Type B pancreatic cell (in vitro differentiated cells): ENCODE measurements around the gene PTPRK. TPM values are rescaled to one million over a fixed set of nuclear protein-coding genes. Genes with fewer than 3 reads are reported as not detected.

Source experiments
- DNase-seq: peaks from one replicate; pipeline ENCODE4 v3.0.0; 2021; ENCODE audit warnings: mixed read lengths; ENCODE audit not compliant: unreplicated experiment; ENCODE audit errors: extremely low spot score
- H3K27ac Mint-ChIP-seq: 2 replicates; pipeline ENCODE4 v1.8.0; 2021; ENCODE audit warnings: mild to moderate bottlenecking, mixed read lengths
- H3K27me3 Mint-ChIP-seq: 2 replicates; pipeline ENCODE4 v1.8.0; 2021; ENCODE audit warnings: mixed read lengths
- H3K36me3 Mint-ChIP-seq: 2 replicates; pipeline ENCODE4 v1.8.0; 2021; ENCODE audit warnings: mixed read lengths
- H3K4me1 Mint-ChIP-seq: one replicate; pipeline ENCODE4 v1.8.0; 2021; ENCODE audit warnings: mixed read lengths; ENCODE audit not compliant: unreplicated experiment
- H3K4me3 Mint-ChIP-seq: 2 replicates; pipeline ENCODE4 v1.8.0; 2021; ENCODE audit warnings: mild to moderate bottlenecking, mixed read lengths
- H3K9me3 Mint-ChIP-seq: 2 replicates; pipeline ENCODE4 v1.8.0; 2021; ENCODE audit warnings: mixed read lengths
- total RNA-seq: library from RNA; stranded (reverse); gene quantifications from 2 replicates; pipeline ENCODE4 v1.2.1, GENCODE V29; 2021; ENCODE audit warnings: low replicate concordance
- TF ChIP-seq, protein P1 (sequence below): fragments of 200-600 bp; sonication (generic); conservative IDR thresholded peaks from 2 replicates; pipeline ENCODE4 v1.5.0; 2021; ENCODE audit warnings: antibody characterized with exemption, mild to moderate bottlenecking

The PTPRK gene
- total RNA-seq, 1 donor from 2014 or later, result 63.4 TPM

DNA sequence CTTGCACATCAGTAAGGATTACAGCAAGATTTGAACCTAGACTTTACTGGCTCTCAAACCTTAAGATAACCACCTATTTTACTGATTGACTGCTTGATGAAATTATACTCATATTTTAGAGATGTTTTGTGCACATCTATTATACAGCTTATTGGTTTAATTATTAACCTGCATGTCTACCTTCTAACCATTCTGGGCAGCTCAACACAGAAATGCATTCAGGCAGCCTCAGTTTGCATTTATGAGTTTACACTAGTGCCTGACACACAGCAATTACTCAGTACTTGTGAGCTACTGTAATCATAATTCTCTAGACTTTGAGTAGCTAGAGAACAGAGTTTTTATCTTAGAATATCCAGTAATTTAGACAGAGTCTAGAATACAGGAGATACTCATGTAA lies 345.7 kb downstream of the PTPRK start:
- no peak overlapping the region for H3K27ac Mint-ChIP-seq
- DNase-seq, result no peak
- TF ChIP-seq, protein P1, sequence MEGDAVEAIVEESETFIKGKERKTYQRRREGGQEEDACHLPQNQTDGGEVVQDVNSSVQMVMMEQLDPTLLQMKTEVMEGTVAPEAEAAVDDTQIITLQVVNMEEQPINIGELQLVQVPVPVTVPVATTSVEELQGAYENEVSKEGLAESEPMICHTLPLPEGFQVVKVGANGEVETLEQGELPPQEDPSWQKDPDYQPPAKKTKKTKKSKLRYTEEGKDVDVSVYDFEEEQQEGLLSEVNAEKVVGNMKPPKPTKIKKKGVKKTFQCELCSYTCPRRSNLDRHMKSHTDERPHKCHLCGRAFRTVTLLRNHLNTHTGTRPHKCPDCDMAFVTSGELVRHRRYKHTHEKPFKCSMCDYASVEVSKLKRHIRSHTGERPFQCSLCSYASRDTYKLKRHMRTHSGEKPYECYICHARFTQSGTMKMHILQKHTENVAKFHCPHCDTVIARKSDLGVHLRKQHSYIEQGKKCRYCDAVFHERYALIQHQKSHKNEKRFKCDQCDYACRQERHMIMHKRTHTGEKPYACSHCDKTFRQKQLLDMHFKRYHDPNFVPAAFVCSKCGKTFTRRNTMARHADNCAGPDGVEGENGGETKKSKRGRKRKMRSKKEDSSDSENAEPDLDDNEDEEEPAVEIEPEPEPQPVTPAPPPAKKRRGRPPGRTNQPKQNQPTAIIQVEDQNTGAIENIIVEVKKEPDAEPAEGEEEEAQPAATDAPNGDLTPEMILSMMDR, result no peak
- no peaks in the 10 kb centered on the region for H3K36me3 Mint-ChIP-seq
- no peaks in the 10 kb centered on the region for H3K9me3 Mint-ChIP-seq
- H3K4me3 Mint-ChIP-seq, result no peak overlapping the region
- peaks cover 6% of the 10 kb centered on the region for H3K4me1 Mint-ChIP-seq
- no peaks in the 10 kb centered on the region for H3K27me3 Mint-ChIP-seq

DNA sequence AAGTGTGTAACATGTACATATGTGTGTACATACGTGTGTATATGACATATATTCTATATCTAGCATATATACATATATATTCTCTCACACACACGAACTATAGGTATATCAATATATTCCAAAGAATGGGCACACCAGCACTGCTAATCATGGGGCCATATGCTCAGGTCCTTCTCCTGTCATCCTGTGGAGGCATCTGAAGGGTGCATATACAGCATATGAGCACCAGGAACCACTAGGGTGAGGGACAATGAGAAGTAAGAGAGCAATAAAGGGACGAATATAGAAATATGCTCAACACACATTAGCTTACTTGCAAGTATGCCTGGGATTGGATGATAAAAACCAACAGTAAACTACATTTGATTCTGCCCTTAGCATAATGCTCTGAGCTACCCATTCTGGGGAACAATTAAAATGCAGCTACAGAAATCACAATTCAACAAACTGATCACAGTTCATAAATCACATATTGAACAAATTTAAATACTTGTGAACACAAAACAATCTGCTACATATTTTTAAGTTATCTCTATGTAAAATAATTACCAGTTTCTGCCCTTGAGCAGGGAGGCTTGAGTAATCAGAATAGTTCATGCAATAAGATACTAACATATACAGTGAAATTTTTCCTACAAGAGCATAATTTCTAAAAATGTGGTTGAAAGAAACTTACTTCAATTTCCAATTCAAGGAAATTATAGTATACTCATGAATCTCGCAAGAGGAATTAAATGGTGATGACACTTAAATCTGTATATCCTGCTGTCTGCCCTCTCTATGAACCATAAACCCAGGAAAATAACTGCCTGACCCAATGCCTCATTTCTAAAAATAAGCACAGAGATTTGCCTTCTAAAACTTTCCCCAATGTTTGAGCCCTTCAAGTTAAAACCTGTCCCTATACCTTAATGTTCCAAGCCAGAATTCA lies 347.4 kb downstream of the PTPRK start:
- H3K9me3 Mint-ChIP-seq, result no peaks in the 10 kb centered on the region
- no peaks in the 10 kb centered on the region for H3K27me3 Mint-ChIP-seq
- DNase-seq, result no peak
- H3K27ac Mint-ChIP-seq, result no peak overlapping the region
- TF ChIP-seq, protein P1, result no peak
- no peaks in the 10 kb centered on the region for H3K36me3 Mint-ChIP-seq
- no peak overlapping the region for H3K4me3 Mint-ChIP-seq
- peaks cover 4% of the 10 kb centered on the region for H3K4me1 Mint-ChIP-seq

DNA sequence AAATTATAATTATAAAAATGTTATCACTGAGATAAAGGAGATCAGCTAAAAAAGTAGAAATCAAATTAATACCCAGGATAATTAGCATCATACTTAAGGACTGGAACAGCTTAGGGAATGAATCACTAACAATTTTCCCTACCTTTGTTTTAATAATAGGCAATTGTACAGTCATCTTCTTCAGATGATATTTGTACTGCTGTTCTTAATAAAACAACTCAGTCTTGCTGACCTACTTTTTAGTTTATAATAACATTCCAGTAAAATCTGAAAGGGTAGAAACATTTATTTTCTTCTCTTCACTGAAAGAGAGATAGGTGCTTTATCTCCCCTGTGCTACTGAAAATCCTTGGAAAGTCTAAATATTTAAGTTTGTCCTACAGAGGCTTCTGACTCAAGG lies 348.3 kb downstream of the PTPRK start:
- peaks cover 4% of the 10 kb centered on the region for H3K4me1 Mint-ChIP-seq
- TF ChIP-seq, protein P1, result no peak
- no peak overlapping the region for H3K27ac Mint-ChIP-seq
- no peaks in the 10 kb centered on the region for H3K27me3 Mint-ChIP-seq
- H3K4me3 Mint-ChIP-seq, result no peak overlapping the region
- DNase-seq, result no peak
- H3K9me3 Mint-ChIP-seq, result no peaks in the 10 kb centered on the region
- H3K36me3 Mint-ChIP-seq, result no peaks in the 10 kb centered on the region

DNA sequence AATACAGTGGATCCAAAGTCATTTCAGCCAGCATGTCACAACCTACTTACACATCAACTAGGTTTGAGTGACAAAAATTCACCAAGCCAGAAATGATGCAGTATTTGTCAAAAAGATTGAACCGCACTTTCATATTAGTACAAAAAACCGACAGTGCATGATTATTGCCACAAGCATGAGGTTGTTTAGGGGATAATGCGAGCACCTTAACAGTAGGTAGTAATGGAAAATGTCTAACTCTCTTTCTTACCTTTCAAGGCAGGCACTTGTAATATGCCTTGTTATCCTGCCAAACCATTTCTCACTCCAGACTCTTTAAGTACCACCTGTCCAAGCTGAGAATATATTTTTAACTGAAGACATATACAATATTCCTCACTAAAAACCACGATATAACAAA lies 349.2 kb downstream of the PTPRK start:
- H3K4me3 Mint-ChIP-seq, result no peak overlapping the region
- H3K27me3 Mint-ChIP-seq, result no peaks in the 10 kb centered on the region
- TF ChIP-seq, protein P1, result no peak
- H3K4me1 Mint-ChIP-seq, result peaks cover 4% of the 10 kb centered on the region
- no peaks in the 10 kb centered on the region for H3K9me3 Mint-ChIP-seq
- H3K36me3 Mint-ChIP-seq, result no peaks in the 10 kb centered on the region
- no peak for DNase-seq
- H3K27ac Mint-ChIP-seq, result no peak overlapping the region

DNA sequence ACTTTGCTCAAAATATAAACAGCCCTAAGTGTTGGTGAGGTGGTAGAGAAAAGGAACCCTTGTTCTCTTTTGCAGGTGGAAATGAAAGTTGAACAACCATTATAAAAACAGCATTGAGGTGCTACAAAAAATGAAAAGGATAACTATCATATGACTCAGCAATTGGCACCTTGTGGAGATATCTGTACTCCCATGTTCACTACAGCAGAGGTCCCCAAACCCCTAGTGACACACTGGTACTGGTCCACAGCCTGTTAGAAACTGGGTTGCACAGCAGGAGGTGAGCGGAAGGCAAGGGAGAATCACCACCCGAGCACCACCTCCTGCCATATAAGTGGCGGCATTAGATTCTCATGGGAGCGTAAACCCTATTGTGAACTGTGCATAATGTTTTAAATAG lies 352.2 kb downstream of the PTPRK start:
- TF ChIP-seq, protein P1, result no peak
- Mint-ChIP-seq H3K36me3 (no peaks in the 10 kb centered on the region), H3K27me3 (no peaks in the 10 kb centered on the region), H3K9me3 (no peaks in the 10 kb centered on the region), H3K4me1 (peaks cover under 1% of the 10 kb centered on the region), H3K4me3 (no peak overlapping the region), H3K27ac (no peak overlapping the region)
- DNase-seq, result no peak
